H7 (cell line): ENCODE results near the gene NCBP2L. TPM values are rescaled to one million over a fixed set of nuclear protein-coding genes. Genes with fewer than 3 reads are reported as not detected.
"Not testable (repeated sequence)": the region's sequence is repeated elsewhere in the genome, so short reads cannot be mapped to it uniquely, and the experiment has no call there.

Source experiments
- DNase-seq: peaks from one replicate; pipeline ENCODE4 v3.0.0; 2012
- H3K27me3 ChIP-seq: 2 replicates; pipeline ENCODE4 v1.6.0; 2011; ENCODE audit warnings: mild to moderate bottlenecking, low read length; ENCODE audit not compliant: control insufficient read depth, insufficient read depth
- H3K36me3 ChIP-seq: replicated peaks from 2 replicates; pipeline ENCODE4 v1.5.1; 2011; ENCODE audit warnings: low read length; ENCODE audit not compliant: control insufficient read depth, insufficient read depth
- H3K4me3 ChIP-seq: 2 replicates; pipeline ENCODE4 v1.5.1; 2011; ENCODE audit warnings: low read depth, mild to moderate bottlenecking, control low read depth, low read length, moderate library complexity; ENCODE audit not compliant: insufficient read depth
- total RNA-seq: library from RNA; depleted of rRNA; stranded (reverse); fragments of >200 nt; shearing (Covaris generic); gene quantifications from 2 replicates; pipeline ENCODE4 v1.2.3, GENCODE V29; 2014

The NCBP2L gene
- total RNA-seq, 1 experiment from 2014 or later, result not detected

- Histone ChIP-seq H3K4me3 (no peak overlapping the region), H3K27me3 (no peaks in the 10 kb centered on the region; the same call in 1 of the 2 replicates), H3K36me3 (no peaks in the 10 kb centered on the region)
- peak; percentile 8 for DNase-seq
These were observed 10.9 kb upstream of the NCBP2L start for GRCh38 chrX:107766470-107767150.

- Histone ChIP-seq H3K4me3 (no peak overlapping the region), H3K27me3 (no peaks in the 10 kb centered on the region; the same call in 1 of the 2 replicates), H3K36me3 (no peaks in the 10 kb centered on the region)
- DNase-seq, result no peak
These were observed 9.5 kb upstream of the NCBP2L start for GRCh38 chrX:107768051-107768450.

GRCh38 chrX:107769581-107770317 lies 7.8 kb upstream of the NCBP2L start:
- Histone ChIP-seq H3K36me3 (no peaks in the 10 kb centered on the region), H3K4me3 (no peak overlapping the region), H3K27me3 (peaks cover 13% of the 10 kb centered on the region)
- no peak for DNase-seq

GRCh38 chrX:107773206-107773605 lies 4.3 kb upstream of the NCBP2L start:
- DNase-seq, result peak; percentile 57
- no peak overlapping the region for H3K4me3 ChIP-seq
- no peaks in the 10 kb centered on the region for H3K36me3 ChIP-seq
- peaks cover 36% of the 10 kb centered on the region for H3K27me3 ChIP-seq

- DNase-seq, result no peak
- no peaks in the 10 kb centered on the region for H3K36me3 ChIP-seq
- peaks cover 36% of the 10 kb centered on the region for H3K27me3 ChIP-seq
- no peak overlapping the region for H3K4me3 ChIP-seq
These were observed 3.6 kb upstream of the NCBP2L start for GRCh38 chrX:107773906-107774435.

- DNase-seq, result peak; percentile 43
These were observed 2.4 kb upstream of the NCBP2L start for GRCh38 chrX:107775000-107775733.

GRCh38 chrX:107775734-107776511 lies 1.6 kb upstream of the NCBP2L start, which contains the start of gene TSC22D3:
Gene TSC22D3 (minus strand): TSS chrX:107775787. CDS start chrX:107775419, 368 bp downstream.
- H3K27me3 ChIP-seq, result peaks cover 36% of the 10 kb centered on the region
- peak; percentile 86 for DNase-seq

More at GRCh38 chrX:107775000-107775733, 2.4 kb upstream of the NCBP2L start:
- peaks cover 36% of the 10 kb centered on the region for H3K27me3 ChIP-seq
- H3K4me3 ChIP-seq, result peak overlapping the region; percentile 54
- no peaks in the 10 kb centered on the region for H3K36me3 ChIP-seq

GRCh38 chrX:107776649-107777535 lies 641 bp upstream of the NCBP2L start:
- Histone ChIP-seq H3K27me3 (peaks cover 36% of the 10 kb centered on the region), H3K36me3 (no peaks in the 10 kb centered on the region), H3K4me3 (peak overlapping the region; percentile 54)
- DNase-seq, result peak; percentile 79

More at GRCh38 chrX:107775734-107776511, 1.6 kb upstream of the NCBP2L start, which contains the start of gene TSC22D3:
- Histone ChIP-seq H3K36me3 (no peaks in the 10 kb centered on the region), H3K4me3 (peak within 1 kb of the TSS; percentile 54)

- H3K36me3 ChIP-seq, result no peaks in the 10 kb centered on the region
- H3K27me3 ChIP-seq, result peaks cover 15% of the 10 kb centered on the region
- no peak overlapping the region for H3K4me3 ChIP-seq
- DNase-seq, result no peak
These were observed 3.0 kb downstream of the NCBP2L start for GRCh38 chrX:107780525-107780924.

GRCh38 chrX:107787827-107788226 lies 10.3 kb downstream of the NCBP2L start:
- Histone ChIP-seq H3K27me3 (no peaks in the 10 kb centered on the region), H3K36me3 (no peaks in the 10 kb centered on the region), H3K4me3 (no peak overlapping the region)
- DNase-seq, result no peak

GRCh38 chrX:107804427-107804826 lies 26.9 kb downstream of the NCBP2L start:
- Histone ChIP-seq H3K27me3 (no peaks in the 10 kb centered on the region), H3K4me3 (no peak overlapping the region), H3K36me3 (no peaks in the 10 kb centered on the region)
- no peak for DNase-seq

- DNase-seq, result no peak
- Histone ChIP-seq H3K36me3 (no peaks in the 10 kb centered on the region), H3K27me3 (no peaks in the 10 kb centered on the region), H3K4me3 (no peak overlapping the region)
These were observed 27.6 kb downstream of the NCBP2L start for GRCh38 chrX:107805179-107805578.

- H3K36me3 ChIP-seq, H3K27me3 ChIP-seq, DNase-seq, H3K4me3 ChIP-seq: not testable (repeated sequence)
These were observed 32.5 kb downstream of the NCBP2L start for GRCh38 chrX:107810053-107810452.
